Loucy (cell line): Measurements from ENCODE around the gene ENPEP.

Source experiments
- H2AFZ ChIP-seq: fragments of 200-600 bp; sonication (generic); 2 replicates; pipeline ENCODE4 v1.6.0; 2016; ENCODE audit warnings: antibody characterized with exemption, mild to moderate bottlenecking, low read length, moderate library complexity
- H3F3A ChIP-seq: fragments of 200-600 bp; 2 replicates; pipeline ENCODE4 v1.6.0; 2016; ENCODE audit warnings: antibody characterized with exemption, low read depth, mild to moderate bottlenecking
- H3K27me3 ChIP-seq: fragments of 200-600 bp; sonication (generic); 2 replicates; pipeline ENCODE4 v1.6.1; 2014; ENCODE audit warnings: low read length, mild to moderate bottlenecking; ENCODE audit not compliant: insufficient read depth, poor library complexity, severe bottlenecking
- H3K36me3 ChIP-seq: fragments of 200-600 bp; sonication (generic); 2 replicates; pipeline ENCODE4 v1.6.1; 2016; ENCODE audit warnings: low read length; ENCODE audit not compliant: insufficient read depth
- H3K4me1 ChIP-seq: fragments of 200-600 bp; sonication (generic); 2 replicates; pipeline ENCODE4 v1.5.1; 2014; ENCODE audit warnings: low read length, mild to moderate bottlenecking; ENCODE audit not compliant: insufficient read depth, poor library complexity, severe bottlenecking
- H3K4me2 ChIP-seq: fragments of 200-600 bp; sonication (generic); 2 replicates; pipeline ENCODE4 v1.6.0; 2014; ENCODE audit warnings: antibody characterized with exemption, low read length, low read depth, mild to moderate bottlenecking; ENCODE audit not compliant: poor library complexity, severe bottlenecking
- H3K4me3 ChIP-seq: fragments of 200-600 bp; sonication (generic); 2 replicates; pipeline ENCODE4 v1.5.1; 2014; ENCODE audit warnings: low read length, mild to moderate bottlenecking, mixed read lengths; ENCODE audit not compliant: poor library complexity, severe bottlenecking
- H3K79me2 ChIP-seq: fragments of 200-600 bp; sonication (generic); 2 replicates; pipeline ENCODE4 v1.6.1; 2014; ENCODE audit warnings: low read length; ENCODE audit not compliant: insufficient read depth
- H3K9ac ChIP-seq: fragments of 200-600 bp; sonication (generic); 2 replicates; pipeline ENCODE4 v1.6.0; 2014; ENCODE audit warnings: mild to moderate bottlenecking, low read depth, low read length, moderate library complexity; ENCODE audit not compliant: poor library complexity, severe bottlenecking
- H3K9me2 ChIP-seq: fragments of 200-600 bp; sonication (generic); replicated peaks from 2 replicates; pipeline ENCODE4 v1.6.1; 2016; ENCODE audit warnings: low read depth, low read length, mixed read lengths
- H3K9me3 ChIP-seq: fragments of 200-600 bp; sonication (generic); 2 replicates; pipeline ENCODE4 v1.6.1; 2014; ENCODE audit warnings: mild to moderate bottlenecking, antibody characterized with exemption, low read length, low read depth; ENCODE audit not compliant: insufficient read depth
- H4K20me1 ChIP-seq: fragments of 200-600 bp; sonication (generic); 2 replicates; pipeline ENCODE4 v1.6.0; 2014; ENCODE audit warnings: antibody characterized with exemption, low read length, mild to moderate bottlenecking; ENCODE audit not compliant: insufficient read depth, poor library complexity, severe bottlenecking
- EZH2phosphoT487 ChIP-seq: fragments of 200-600 bp; IDR thresholded peaks from 2 replicates; pipeline ENCODE4 v1.6.1; 2018; ENCODE audit warnings: antibody characterized with exemption, mild to moderate bottlenecking, moderate library complexity, borderline replicate concordance
- TF ChIP-seq, protein P1 (sequence below): fragments of 200-600 bp; sonication (generic); conservative IDR thresholded peaks from 2 replicates; pipeline ENCODE4 v1.5.1; 2014; ENCODE audit warnings: mild to moderate bottlenecking, antibody characterized with exemption, low read length

The ENPEP gene

GRCh38 chr4:110452546-110452945, 23.4 kb upstream of the ENPEP start:
- no peaks in the 10 kb centered on the region for H3K79me2 ChIP-seq
- no peak overlapping the region for H3K4me3 ChIP-seq
- H3F3A ChIP-seq: no peaks in the 10 kb centered on the region
- no peak overlapping the region for H3K4me2 ChIP-seq
- H3K27me3 ChIP-seq: no peaks in the 10 kb centered on the region
- no peak overlapping the region for H3K9ac ChIP-seq
- no peaks in the 10 kb centered on the region for H3K4me1 ChIP-seq
- TF ChIP-seq EZH2phosphoT487: no peak
- H3K9me3 ChIP-seq: no peaks in the 10 kb centered on the region
- H4K20me1 ChIP-seq: no peaks in the 10 kb centered on the region
- H3K9me2 ChIP-seq: no peaks in the 10 kb centered on the region
- H2AFZ ChIP-seq: no peak overlapping the region
- no peaks in the 10 kb centered on the region for H3K36me3 ChIP-seq

- Histone ChIP-seq H3K9me2 (no peaks in the 10 kb centered on the region), H3F3A (no peaks in the 10 kb centered on the region), H3K79me2 (no peaks in the 10 kb centered on the region), H4K20me1 (no peaks in the 10 kb centered on the region), H3K9ac (no peak overlapping the region), H3K36me3 (no peaks in the 10 kb centered on the region), H3K9me3 (no peaks in the 10 kb centered on the region), H3K4me3 (no peak overlapping the region), H2AFZ (no peak overlapping the region), H3K4me1 (no peaks in the 10 kb centered on the region), H3K27me3 (no peaks in the 10 kb centered on the region), H3K4me2 (no peak overlapping the region)
- TF ChIP-seq, protein P1, sequence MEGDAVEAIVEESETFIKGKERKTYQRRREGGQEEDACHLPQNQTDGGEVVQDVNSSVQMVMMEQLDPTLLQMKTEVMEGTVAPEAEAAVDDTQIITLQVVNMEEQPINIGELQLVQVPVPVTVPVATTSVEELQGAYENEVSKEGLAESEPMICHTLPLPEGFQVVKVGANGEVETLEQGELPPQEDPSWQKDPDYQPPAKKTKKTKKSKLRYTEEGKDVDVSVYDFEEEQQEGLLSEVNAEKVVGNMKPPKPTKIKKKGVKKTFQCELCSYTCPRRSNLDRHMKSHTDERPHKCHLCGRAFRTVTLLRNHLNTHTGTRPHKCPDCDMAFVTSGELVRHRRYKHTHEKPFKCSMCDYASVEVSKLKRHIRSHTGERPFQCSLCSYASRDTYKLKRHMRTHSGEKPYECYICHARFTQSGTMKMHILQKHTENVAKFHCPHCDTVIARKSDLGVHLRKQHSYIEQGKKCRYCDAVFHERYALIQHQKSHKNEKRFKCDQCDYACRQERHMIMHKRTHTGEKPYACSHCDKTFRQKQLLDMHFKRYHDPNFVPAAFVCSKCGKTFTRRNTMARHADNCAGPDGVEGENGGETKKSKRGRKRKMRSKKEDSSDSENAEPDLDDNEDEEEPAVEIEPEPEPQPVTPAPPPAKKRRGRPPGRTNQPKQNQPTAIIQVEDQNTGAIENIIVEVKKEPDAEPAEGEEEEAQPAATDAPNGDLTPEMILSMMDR: no peak
- TF ChIP-seq EZH2phosphoT487: no peak
These were observed 21.5 kb upstream of the ENPEP start for GRCh38 chr4:110454441-110454840.

DNA sequence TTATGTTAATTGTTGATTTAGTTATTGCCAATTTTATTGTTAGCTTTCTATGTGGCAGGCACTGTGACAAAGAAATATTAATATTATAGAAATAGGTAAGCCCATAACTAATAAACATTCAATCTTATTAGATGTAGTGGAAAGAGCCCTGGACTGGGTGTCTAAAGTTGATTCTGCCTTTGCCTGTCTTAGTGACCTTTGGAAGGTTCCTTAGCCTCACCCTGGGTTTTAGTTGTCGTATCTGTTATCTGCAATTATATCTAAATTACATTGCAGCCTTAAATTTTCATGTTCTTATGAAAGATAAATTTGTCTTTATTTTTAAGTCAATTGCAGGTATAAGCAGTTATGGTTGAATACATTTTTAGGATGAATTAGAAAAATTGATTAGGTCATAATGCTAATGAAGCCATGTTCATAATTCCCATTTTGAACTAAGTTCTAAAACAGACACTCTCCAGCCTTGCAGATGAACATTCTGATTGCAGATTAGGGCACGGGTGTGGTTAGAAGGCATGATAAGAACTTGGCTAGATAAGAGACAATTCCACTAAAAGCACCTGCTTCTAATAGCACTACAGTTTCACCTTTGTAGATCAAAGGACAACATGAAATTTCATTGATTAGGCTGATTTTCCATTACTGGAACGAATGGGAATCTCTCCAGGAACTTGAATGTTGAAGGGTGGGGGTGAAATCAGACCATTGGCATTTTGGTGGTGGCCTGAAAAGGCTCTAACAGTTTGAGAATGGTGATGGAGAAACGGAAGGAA, 17.3 kb upstream of the ENPEP start:
- H3K9me2 ChIP-seq: no peaks in the 10 kb centered on the region
- no peaks in the 10 kb centered on the region for H3F3A ChIP-seq
- H3K79me2 ChIP-seq: no peaks in the 10 kb centered on the region
- no peak overlapping the region for H2AFZ ChIP-seq
- no peaks in the 10 kb centered on the region for H3K36me3 ChIP-seq
- no peaks in the 10 kb centered on the region for H3K27me3 ChIP-seq
- no peak overlapping the region for H3K9ac ChIP-seq
- no peaks in the 10 kb centered on the region for H4K20me1 ChIP-seq
- H3K4me3 ChIP-seq: no peak overlapping the region
- H3K9me3 ChIP-seq: no peaks in the 10 kb centered on the region
- no peaks in the 10 kb centered on the region for H3K4me1 ChIP-seq
- no peak overlapping the region for H3K4me2 ChIP-seq
- TF ChIP-seq, protein P1: no peak
- TF ChIP-seq EZH2phosphoT487: no peak
